GM23338 (cell line): ENCODE measurements around the gene ARMC7. TPM values are rescaled to one million over a fixed set of nuclear protein-coding genes. Genes with fewer than 3 reads are reported as not detected.

Source experiments
- ATAC-seq: fragments of 200-7000 bp; cut with Tn5 transposase; 3 replicates; pipeline ENCODE4 v1.9.1; 2020
- DNase-seq: peaks from one replicate; pipeline ENCODE4 v3.0.0-alpha.2; 2015; ENCODE audit warnings: low spot score
- H2AFZ ChIP-seq: fragments of 200-600 bp; sonication (generic); 2 replicates; pipeline ENCODE4 v1.8.0; 2016; ENCODE audit warnings: antibody characterized with exemption, mild to moderate bottlenecking, moderate library complexity
- H3F3A ChIP-seq: fragments of 200-600 bp; sonication (generic); replicated peaks from 2 replicates; pipeline ENCODE4 v1.8.0; 2017; ENCODE audit warnings: antibody characterized with exemption, mixed run types, low read depth
- H3K27ac ChIP-seq: fragments of 200-600 bp; sonication (generic); 2 replicates; pipeline ENCODE4 v1.6.1; 2016; ENCODE audit warnings: low read depth
- H3K27me3 ChIP-seq: fragments of 200-600 bp; sonication (generic); 2 replicates; pipeline ENCODE4 v1.8.0; 2016; ENCODE audit warnings: mild to moderate bottlenecking, mixed run types, moderate library complexity; ENCODE audit not compliant: insufficient read depth
- H3K36me3 ChIP-seq: fragments of 200-600 bp; sonication (generic); 2 replicates; pipeline ENCODE4 v1.8.0; 2016; ENCODE audit warnings: mild to moderate bottlenecking; ENCODE audit not compliant: insufficient read depth
- H3K4me1 ChIP-seq: fragments of 200-600 bp; sonication (generic); 2 replicates; pipeline ENCODE4 v1.8.0; 2016; ENCODE audit warnings: mild to moderate bottlenecking, moderate library complexity; ENCODE audit not compliant: insufficient read depth
- H3K4me2 ChIP-seq: fragments of 200-600 bp; sonication (generic); 2 replicates; pipeline ENCODE4 v1.7.1; 2017; ENCODE audit warnings: mixed run types
- H3K4me3 ChIP-seq: fragments of 200-600 bp; sonication (generic); 2 replicates; pipeline ENCODE4 v1.6.1; 2016; ENCODE audit warnings: mixed run types
- H3K79me2 ChIP-seq: fragments of 200-600 bp; sonication (generic); replicated peaks from 2 replicates; pipeline ENCODE4 v1.8.0; 2017; ENCODE audit warnings: mild to moderate bottlenecking; ENCODE audit not compliant: insufficient read depth
- H3K9me2 ChIP-seq: fragments of 200-600 bp; sonication (generic); 2 replicates; pipeline ENCODE4 v1.8.0; 2017; ENCODE audit not compliant: insufficient read depth
- H4K20me1 ChIP-seq: fragments of 200-600 bp; sonication (generic); replicated peaks from 2 replicates; pipeline ENCODE4 v1.8.0; 2017; ENCODE audit warnings: mild to moderate bottlenecking; ENCODE audit not compliant: insufficient read depth
- H3K27ac Mint-ChIP-seq: 2 replicates; pipeline ENCODE4 v1.8.0; 2020; ENCODE audit warnings: inconsistent platforms, mild to moderate bottlenecking, moderate library complexity, mixed read lengths
- H3K27me3 Mint-ChIP-seq: 3 replicates; pipeline ENCODE4 v1.8.0; 2022; ENCODE audit warnings: low read depth, mild to moderate bottlenecking, moderate library complexity, mixed read lengths, inconsistent platforms; ENCODE audit not compliant: insufficient read depth, poor library complexity
- H3K36me3 Mint-ChIP-seq: 3 replicates; pipeline ENCODE4 v1.8.0; 2021; ENCODE audit warnings: low read depth, mild to moderate bottlenecking, inconsistent platforms, moderate library complexity, mixed read lengths
- H3K4me1 Mint-ChIP-seq: 3 replicates; pipeline ENCODE4 v1.8.0; 2020; ENCODE audit warnings: mild to moderate bottlenecking, inconsistent platforms, mixed read lengths
- H3K4me3 Mint-ChIP-seq: 3 replicates; pipeline ENCODE4 v1.8.0; 2021; ENCODE audit warnings: moderate library complexity, mild to moderate bottlenecking, inconsistent platforms, mixed read lengths
- H3K9me3 Mint-ChIP-seq: 3 replicates; pipeline ENCODE4 v1.8.0; 2020; ENCODE audit warnings: moderate library complexity, mild to moderate bottlenecking, inconsistent platforms, mixed read lengths
- CTCF ChIP-seq, 2 experiments: fragments of 200-600 bp in 1 of 2; sonication (generic) in 1 of 2; conservative IDR thresholded peaks; 2 replicates each; pipeline versions ENCODE4 v1.5.1 to v1.6.1; 2016 to 2017; ENCODE audit warnings: antibody characterized with exemption in 2 of 2, low read depth in 2 of 2, mild to moderate bottlenecking in 2 of 2, moderate library complexity in 1 of 2
- EZH2 ChIP-seq: fragments of 200-600 bp; sonication (generic); IDR thresholded peaks from one replicate; pipeline ENCODE4 v1.8.0; 2017; ENCODE audit warnings: antibody characterized with exemption, mild to moderate bottlenecking, low read depth; ENCODE audit not compliant: unreplicated experiment
- EZH2phosphoT487 ChIP-seq: fragments of 200-600 bp; sonication (generic); IDR thresholded peaks from one replicate; pipeline ENCODE4 v1.8.1; 2018; ENCODE audit warnings: antibody characterized with exemption; ENCODE audit not compliant: unreplicated experiment
- JUNB ChIP-seq: IDR thresholded peaks from one replicate; pipeline ENCODE4 v1.6.1; 2016; ENCODE audit warnings: antibody characterized with exemption; ENCODE audit not compliant: unreplicated experiment
- NANOG ChIP-seq: IDR thresholded peaks from 2 replicates; pipeline ENCODE4 v1.6.1; 2016; ENCODE audit warnings: antibody characterized with exemption, borderline replicate concordance
- REST ChIP-seq: IDR thresholded peaks from one replicate; pipeline ENCODE4 v1.6.1; 2018; ENCODE audit warnings: antibody characterized with exemption; ENCODE audit not compliant: unreplicated experiment
- STAT1 ChIP-seq: IDR thresholded peaks from one replicate; pipeline ENCODE4 v1.6.1; 2016; ENCODE audit warnings: antibody characterized with exemption; ENCODE audit not compliant: unreplicated experiment
- ZNF114 ChIP-seq: fragments of 250-450 bp; sonication (Bioruptor Pico); IDR thresholded peaks from 2 replicates; pipeline ENCODE4 v1.5.0; 2020; ENCODE audit warnings: mild to moderate bottlenecking, moderate library complexity
- polyA plus RNA-seq: library from polyadenylated mRNA; unstranded; fragments of >200 nt; fragmentation: Nextera tagmentation; extraction: Ambion mirVana; gene quantifications from 2 replicates; pipeline ENCODE4 v1.2.1, GENCODE V29; 2016
- total RNA-seq: library from RNA; depleted of rRNA; stranded (reverse); fragments of >200 nt; shearing (Covaris generic); gene quantifications from 2 replicates; pipeline ENCODE4 v1.2.3, GENCODE V29; 2014

The ARMC7 gene
- total and polyA plus RNA-seq, 2 experiments from 2014 or later: 5.6 to 8.4 TPM

- Histone ChIP-seq H3F3A (peaks cover 23% of the 10 kb centered on the region), H3K27ac (no peak overlapping the region), H3K79me2 (peaks cover 54% of the 10 kb centered on the region), H3K27me3 (no peaks in the 10 kb centered on the region), H3K36me3 (peaks cover 3% of the 10 kb centered on the region; the same call in 1 of the 2 replicates), H3K4me1 (peaks cover 27% of the 10 kb centered on the region), H3K4me3 (peak overlapping the region; percentile 63), H2AFZ (no peak overlapping the region), H3K9me2 (no peaks in the 10 kb centered on the region), H3K4me2 (peak overlapping the region; percentile 79), H4K20me1 (peaks cover 36% of the 10 kb centered on the region)
- Mint-ChIP-seq H3K9me3 (peaks cover 2% of the 10 kb centered on the region; the same call in 1 of the 3 replicates), H3K4me3 (peak overlapping the region; percentile 93), H3K36me3 (peaks cover 32% of the 10 kb centered on the region), H3K4me1 (peaks cover 31% of the 10 kb centered on the region), H3K27ac (peak overlapping the region; percentile 87), H3K27me3 (peaks cover 17% of the 10 kb centered on the region)
- no peak for TF ChIP-seq EZH2phosphoT487
- no peak for TF ChIP-seq ZNF114 (CRISPR knock-in tag)
- no peak for TF ChIP-seq EZH2
- no peak for TF ChIP-seq JUNB
- TF ChIP-seq CTCF (conservative IDR thresholded peaks at IDR 0.05; ENCODE audit: low read depth in 2 of 2): no peak
- TF ChIP-seq STAT1: no peak
- ATAC-seq: no peak
- no peak for DNase-seq
Observed at GRCh38 chr17:75153780-75154194, 44.0 kb downstream of the ARMC7 start.

- no peaks in the 10 kb centered on the region for H3K27me3 ChIP-seq
- Mint-ChIP-seq H3K27ac (peak within 1 kb of the TSS; percentile 87), H3K36me3 (peaks cover 29% of the 10 kb centered on the region), H3K4me3 (peak within 1 kb of the TSS; percentile 93), H3K4me1 (peaks cover 31% of the 10 kb centered on the region), H3K27me3 (peaks cover 17% of the 10 kb centered on the region), H3K9me3 (peaks cover 2% of the 10 kb centered on the region; the same call in 1 of the 3 replicates)
- no peaks in the 10 kb centered on the region; the same call in 1 of the 2 replicates for H3K36me3 ChIP-seq
- H2AFZ ChIP-seq: no peak within 1 kb of the TSS
- H4K20me1 ChIP-seq: peaks cover 30% of the 10 kb centered on the region
- H3K4me3 ChIP-seq: peak within 1 kb of the TSS; percentile 63
- DNase-seq (peak; percentile 100), ATAC-seq (peak; percentile 91)
- H3F3A ChIP-seq: peaks cover 23% of the 10 kb centered on the region
- H3K27ac ChIP-seq: peak within 1 kb of the TSS; percentile 83; the same call in 1 of the 2 replicates
- H3K4me1 ChIP-seq: peaks cover 27% of the 10 kb centered on the region
- peaks cover 48% of the 10 kb centered on the region for H3K79me2 ChIP-seq
- no peaks in the 10 kb centered on the region for H3K9me2 ChIP-seq
- H3K4me2 ChIP-seq: peak within 1 kb of the TSS; percentile 79
- TF ChIP-seq JUNB: no peak
- no peak for TF ChIP-seq NANOG
- no peak for TF ChIP-seq REST
- no peak for TF ChIP-seq EZH2
Observed at GRCh38 chr17:75154195-75155106, 44.7 kb downstream of the ARMC7 start, which contains the start of gene JPT1. JPT1 (minus strand) TSS chr17:75154512; CDS start chr17:75154397, 115 bp downstream.
